Midbrain (tissue), 1 donor: ENCODE measurements around the gene HSD17B12.
A peak's percentile ranks its signal among the peaks of the same experiment; 100 is the strongest.

Experiments used
- DNase-seq: peaks from one replicate; lab custom pipeline; 2025; lab: John Stamatoyannopoulos, UW

HSD17B12 gene

DNA sequence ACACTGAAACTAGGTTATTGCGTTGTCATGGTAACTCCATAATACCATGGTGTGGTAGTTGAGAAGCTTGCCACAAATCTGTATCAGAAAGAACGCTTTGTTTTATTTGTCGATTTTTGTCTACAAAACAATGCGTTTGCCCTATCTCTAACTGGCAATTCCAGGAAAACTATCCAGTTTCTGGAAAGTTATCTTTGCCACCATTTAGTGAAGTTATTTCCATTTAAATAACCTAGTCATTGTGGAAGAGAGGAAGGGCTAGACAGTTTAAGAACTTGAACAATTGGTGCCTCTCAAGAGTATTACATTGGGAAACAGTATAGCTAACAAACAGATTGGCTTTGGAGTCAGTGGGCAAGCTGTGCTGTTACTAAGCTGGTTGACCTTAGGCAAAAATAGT is 7.9 kb downstream of the HSD17B12 start:
- DNase-seq: no peak

DNA sequence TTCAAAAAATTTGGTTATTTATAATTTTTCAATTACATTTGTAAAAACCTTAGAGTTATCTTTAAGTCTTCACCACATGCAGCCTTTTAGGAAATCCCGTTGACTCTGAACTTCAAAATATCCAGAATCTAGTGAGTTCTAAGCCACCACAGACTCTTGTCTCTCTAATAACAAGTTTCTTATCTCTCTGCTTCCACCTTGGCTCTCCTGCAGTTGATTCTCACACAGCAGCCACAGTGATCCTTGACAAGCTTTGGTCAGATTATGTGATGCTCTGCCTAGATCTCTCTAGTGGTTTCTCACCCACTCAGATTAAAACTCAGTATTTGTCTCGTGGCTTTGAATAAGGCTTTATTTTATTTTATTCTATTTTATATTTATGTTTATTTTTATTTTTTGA is 8.6 kb downstream of the HSD17B12 start:
- DNase-seq: no peak

DNA sequence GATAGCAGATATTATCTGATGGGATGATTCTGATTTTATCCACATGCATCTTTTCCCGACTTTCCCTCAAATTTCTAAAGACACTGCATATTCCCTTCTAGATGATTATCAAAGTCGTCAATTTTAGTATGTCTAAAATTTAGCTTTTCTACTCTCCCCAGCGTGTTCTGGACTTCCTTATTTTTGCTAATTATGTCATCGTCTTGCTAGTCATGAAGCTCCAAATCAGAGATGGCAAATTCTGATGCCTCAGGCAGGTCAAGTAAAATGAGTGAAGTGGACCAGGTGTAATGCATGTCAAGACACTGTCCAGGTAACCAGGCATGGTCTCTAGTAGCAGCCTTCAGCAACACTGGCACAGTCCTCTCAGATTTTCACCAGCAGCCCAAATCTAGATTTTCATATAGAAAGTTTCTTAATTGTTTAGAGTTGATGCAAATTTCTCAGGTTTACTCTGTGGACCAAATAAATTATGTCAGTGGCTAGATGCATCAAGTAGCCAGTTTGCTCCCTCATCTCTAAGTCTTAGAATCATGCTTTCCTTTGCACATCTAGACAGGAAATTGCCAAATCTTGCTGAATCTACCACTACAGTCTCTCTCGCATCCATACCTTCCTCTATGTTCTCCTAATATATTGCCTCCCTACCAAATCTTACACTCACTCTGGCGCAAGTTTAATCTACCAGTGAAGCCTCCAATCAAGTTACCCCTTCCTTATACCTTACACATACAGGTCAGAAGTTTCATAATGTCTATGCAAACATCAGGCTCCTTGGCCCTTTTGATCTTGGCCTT is 10.6 kb downstream of the HSD17B12 start:
- no peak for DNase-seq

GRCh38 chr11:43691806-43692205 is 11.3 kb downstream of the HSD17B12 start:
- no peak for DNase-seq

DNA sequence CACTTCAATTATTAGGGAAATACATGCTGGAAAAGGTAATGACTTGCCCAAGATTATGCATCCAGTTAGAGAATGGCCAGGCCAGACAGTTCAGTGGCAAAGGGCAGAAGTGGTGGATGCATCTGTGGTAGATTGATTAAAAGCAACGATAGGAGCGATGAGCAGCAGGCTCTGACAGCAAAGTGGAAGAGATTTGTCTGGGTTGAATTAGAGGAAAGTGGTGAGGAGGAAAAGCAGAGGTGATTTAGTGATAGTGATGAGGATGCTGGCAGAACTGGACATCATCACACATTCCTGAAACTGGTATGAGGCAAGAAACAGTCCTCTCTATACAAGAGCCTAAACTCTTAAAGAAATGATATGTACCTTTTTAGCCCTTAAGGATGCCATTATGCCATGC is 12.5 kb downstream of the HSD17B12 start:
- DNase-seq: no peak

GRCh38 chr11:43693731-43694130 is 13.2 kb downstream of the HSD17B12 start:
- DNase-seq: no peak

DNA sequence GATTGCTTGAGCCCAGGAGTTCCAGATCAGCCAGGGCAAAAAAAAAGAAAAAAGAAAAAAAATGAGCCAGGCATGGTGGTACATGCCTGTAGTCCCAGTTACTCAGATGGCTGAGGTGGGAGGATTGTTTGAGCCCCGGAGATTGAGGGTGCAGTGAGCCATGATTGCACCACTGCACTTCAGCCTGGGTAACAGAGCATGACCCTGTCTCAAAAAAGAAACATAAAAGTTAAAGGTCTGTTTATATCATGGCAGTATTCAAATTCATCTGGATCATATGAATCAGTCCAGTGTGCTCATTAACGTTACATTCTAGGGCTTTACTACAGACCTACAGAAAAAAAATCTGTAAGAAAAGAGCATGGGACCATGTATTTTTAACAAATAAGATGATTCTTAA is 13.9 kb downstream of the HSD17B12 start:
- DNase-seq: no peak

GRCh38 chr11:43697679-43698078 is 17.1 kb downstream of the HSD17B12 start:
- no peak for DNase-seq

- no peak for DNase-seq
Measured at GRCh38 chr11:43699870-43700269, 19.3 kb downstream of the HSD17B12 start.

DNA sequence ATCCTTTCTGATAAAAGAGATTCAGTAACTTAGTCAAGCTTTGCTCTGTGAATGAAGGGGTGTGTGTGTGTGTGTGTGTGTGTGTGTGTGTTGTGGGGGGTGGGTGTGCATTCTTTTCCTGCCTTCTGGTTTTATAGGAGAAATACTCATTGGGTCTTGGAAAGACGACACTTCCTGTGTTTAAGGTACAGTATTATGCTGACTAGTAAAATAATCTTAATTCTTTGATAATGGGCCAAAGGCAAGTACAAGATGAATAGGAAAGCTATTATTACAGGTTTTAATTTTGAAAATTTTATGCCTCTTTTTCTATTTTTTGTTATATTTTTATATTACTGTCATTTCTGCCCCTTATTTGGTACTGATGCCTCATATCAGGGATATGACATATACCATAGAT is 26.1 kb downstream of the HSD17B12 start:
- DNase-seq: no peak

DNA sequence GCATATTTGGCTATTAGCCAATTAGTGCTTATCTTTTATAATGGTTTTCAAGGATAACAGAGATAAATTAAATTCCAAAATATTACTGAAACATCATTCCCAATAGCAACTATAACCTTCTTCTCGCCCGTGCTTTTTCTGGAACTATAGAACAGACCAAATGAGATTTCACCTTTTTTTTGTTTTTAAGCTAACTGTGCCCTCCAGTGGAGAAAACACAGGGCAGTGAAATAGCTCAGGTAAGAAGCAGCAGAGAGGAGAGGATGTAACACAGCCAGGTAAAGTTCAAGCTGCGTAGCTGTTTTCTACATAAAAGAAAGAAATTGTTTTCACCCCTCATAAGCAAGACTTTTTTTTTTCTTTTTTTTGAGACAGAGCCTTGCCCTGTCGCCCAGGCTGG is 28.2 kb downstream of the HSD17B12 start:
- no peak for DNase-seq

DNA sequence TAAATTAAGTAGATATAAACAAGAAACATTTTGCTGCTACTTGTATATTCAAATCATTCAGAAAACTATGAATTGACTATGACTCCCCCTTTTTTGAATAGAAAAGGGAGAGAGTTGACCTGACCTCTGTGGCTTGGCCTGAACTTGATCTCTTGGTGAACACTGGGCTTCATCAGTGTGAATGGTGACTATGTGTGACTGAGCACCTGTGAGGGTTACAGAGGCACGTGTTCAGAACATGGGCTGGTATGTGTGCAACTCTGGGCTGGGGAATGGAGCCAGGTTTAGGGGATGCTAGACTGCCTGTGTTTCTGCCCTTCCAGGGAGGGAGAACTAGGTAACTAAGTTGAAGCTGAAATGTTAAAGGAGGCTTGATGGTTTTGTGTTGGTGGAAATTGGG is 29.2 kb downstream of the HSD17B12 start:
- no peak for DNase-seq

DNA sequence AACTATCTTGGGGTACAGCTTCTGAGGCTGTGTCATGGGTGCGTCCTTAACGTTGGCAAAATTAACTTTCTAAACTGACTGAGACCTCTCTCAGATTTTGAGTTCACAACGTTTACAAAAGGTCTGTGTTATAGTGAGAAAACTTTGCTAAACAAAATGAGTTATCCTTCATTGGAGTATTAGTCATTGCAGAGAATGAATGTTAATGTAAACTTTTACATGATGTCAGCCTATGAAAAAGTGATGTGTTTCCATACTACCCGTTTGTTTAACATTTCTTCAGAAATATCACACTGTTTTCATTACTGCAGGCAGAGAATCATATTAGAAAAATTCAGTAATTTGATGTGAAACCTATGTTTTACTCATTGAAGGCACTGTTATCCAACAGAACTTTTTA is 32.1 kb downstream of the HSD17B12 start:
- no peak for DNase-seq

DNA sequence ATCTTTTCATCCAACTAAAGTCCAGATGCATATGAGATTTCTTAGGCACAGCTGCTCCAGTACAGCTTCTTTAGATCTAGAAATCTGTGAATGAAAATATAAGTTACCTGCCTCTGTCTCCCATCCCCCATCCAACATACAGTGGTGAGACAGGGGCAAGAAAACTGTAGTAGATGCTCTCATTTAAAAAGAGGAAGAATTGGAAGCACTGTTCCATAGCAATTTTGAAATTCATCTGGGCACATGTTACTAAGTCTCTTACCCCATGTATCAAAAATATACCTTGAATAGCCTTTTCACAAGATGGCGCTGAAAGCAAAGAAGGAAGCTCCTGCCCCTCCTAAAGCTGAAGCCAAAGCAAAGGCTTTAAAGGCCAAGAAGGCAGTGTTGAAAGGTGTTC is 37.8 kb downstream of the HSD17B12 start:
- DNase-seq: no peak

DNA sequence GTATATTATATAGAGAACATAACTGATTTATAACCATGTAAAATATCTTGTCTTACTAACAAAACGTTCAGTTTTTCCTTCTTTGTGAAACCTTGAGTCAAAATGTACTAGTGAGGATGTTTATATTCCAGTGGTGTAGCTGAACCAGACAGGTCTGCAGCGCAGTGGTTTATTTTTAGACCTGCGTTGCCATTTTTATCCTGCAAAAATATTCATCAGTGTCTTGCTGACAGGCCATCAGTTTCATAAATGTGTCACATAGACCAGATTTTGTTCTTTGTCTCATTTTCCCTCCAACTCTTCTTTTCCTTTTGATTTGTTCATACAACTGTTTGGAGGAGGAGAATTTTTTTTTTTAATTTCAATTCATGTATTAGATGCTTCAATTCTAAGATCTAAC is 43.1 kb downstream of the HSD17B12 start:
- no peak for DNase-seq

GRCh38 chr11:43732225-43732624 is 51.7 kb downstream of the HSD17B12 start:
- no peak for DNase-seq

GRCh38 chr11:43734256-43734655 is 53.7 kb downstream of the HSD17B12 start:
- DNase-seq: no peak

- no peak for DNase-seq
Measured at GRCh38 chr11:43735115-43735514, 54.6 kb downstream of the HSD17B12 start.

GRCh38 chr11:43735961-43736360 is 55.4 kb downstream of the HSD17B12 start:
- no peak for DNase-seq

GRCh38 chr11:43736502-43737200 is 56.1 kb downstream of the HSD17B12 start:
- DNase-seq: peak; percentile 24

GRCh38 chr11:43737201-43737590 is 56.7 kb downstream of the HSD17B12 start:
- DNase-seq: no peak

DNA sequence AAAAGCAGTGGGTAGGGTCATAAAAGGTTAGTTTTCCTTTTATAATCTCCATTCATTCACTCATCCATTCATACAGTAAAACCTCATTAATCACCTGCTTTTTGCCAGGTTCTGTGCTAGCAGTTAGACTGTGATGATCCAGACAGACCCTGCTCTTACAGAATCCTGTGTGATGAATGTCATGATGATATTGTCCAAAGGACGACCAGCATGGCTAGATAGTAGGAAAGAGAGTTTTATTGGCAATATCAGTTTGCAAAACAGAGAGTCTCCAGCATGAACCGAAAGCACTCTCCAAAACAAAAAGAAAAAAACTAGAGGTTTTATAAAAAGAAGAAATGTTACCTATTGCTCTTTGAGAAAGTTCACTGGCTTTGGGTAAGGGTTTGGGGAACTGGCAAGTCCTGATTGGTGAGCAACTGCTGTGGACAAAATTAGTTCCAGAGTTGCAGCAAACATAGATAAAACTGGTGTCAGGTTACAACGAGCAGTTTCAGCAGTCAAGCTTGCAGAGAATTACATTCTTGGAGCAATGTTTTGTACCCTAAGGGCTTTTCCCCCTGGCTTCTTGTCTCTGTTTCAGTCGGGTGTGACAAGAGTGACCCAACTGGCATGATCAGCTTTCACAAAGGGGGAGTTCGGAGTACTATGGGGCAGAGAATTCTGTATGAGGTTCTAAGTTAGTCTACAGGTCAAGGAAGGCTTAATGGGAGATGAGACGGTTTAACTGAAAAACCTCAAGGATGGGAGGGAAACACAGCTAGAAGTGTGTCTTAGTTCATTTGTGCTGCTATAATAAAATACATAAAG is 58.3 kb downstream of the HSD17B12 start:
- DNase-seq: no peak

DNA sequence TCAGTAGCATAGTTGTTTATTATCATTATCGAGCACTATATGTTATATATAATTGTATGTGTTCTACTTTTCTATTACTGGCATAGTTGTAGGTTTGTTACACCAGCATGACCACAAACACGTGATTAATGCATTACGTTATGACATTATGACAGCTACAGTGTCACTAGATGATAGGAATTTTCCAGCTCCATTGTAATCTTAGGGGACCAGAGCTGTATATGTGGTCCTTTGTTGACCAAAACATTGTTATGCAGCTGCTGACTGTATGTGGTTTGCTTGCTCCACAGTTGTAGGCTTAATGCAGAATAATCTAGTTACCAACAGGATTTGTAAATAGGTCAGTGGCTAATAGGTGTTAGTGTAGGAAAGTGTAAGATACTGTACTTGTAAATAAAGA is 66.1 kb downstream of the HSD17B12 start:
- DNase-seq: no peak
